WTC11 (cell line): ENCODE measurements around the gene ZNF202. TPM values are rescaled to one million over a fixed set of nuclear protein-coding genes. Genes with fewer than 3 reads are reported as not detected.

Experiments
- ATAC-seq: fragments of 200-7000 bp; cut with Tn5 transposase; 2 replicates; pipeline ENCODE4 v1.10.0; 2021; ENCODE audit warnings: mild to moderate bottlenecking, moderate library complexity
- CTCF ChIA-PET: fragments of 300-600 bp; sonication (Branson Sonifier 250); formaldehyde crosslinking; loops from one replicate; lab custom pipeline; 2021; ENCODE audit warnings: antibody characterized with exemption; lab: Charles Lee
- POLR2A ChIA-PET: fragments of 350-600 bp; sonication (Branson Sonifier 250); formaldehyde crosslinking; loops from one replicate; lab custom pipeline; 2021; ENCODE audit warnings: antibody characterized with exemption; lab: Charles Lee
- DNase-seq: peaks from one replicate; pipeline ENCODE4 v3.0.0; 2021; ENCODE audit warnings: low spot score
- H3K27ac Mint-ChIP-seq: 2 replicates; pipeline ENCODE4 v1.8.0; 2021; ENCODE audit warnings: mixed read lengths
- H3K27me3 Mint-ChIP-seq: 2 replicates; pipeline ENCODE4 v1.8.0; 2021; ENCODE audit warnings: low read depth, mild to moderate bottlenecking, moderate library complexity, mixed read lengths
- H3K36me3 Mint-ChIP-seq: 2 replicates; pipeline ENCODE4 v1.8.0; 2021; ENCODE audit warnings: mixed read lengths
- H3K4me1 Mint-ChIP-seq: 2 replicates; pipeline ENCODE4 v1.8.0; 2022; ENCODE audit warnings: mixed read lengths
- H3K4me3 Mint-ChIP-seq: 2 replicates; pipeline ENCODE4 v1.8.0; 2021; ENCODE audit warnings: mild to moderate bottlenecking, moderate library complexity, mixed read lengths
- H3K9me3 Mint-ChIP-seq: 2 replicates; pipeline ENCODE4 v1.8.0; 2021; ENCODE audit warnings: mixed read lengths
- ARID4B ChIP-seq: sonication (generic); formaldehyde crosslinking; IDR thresholded peaks from 2 replicates; pipeline ENCODE4 v1.8.0; 2023; ENCODE audit warnings: missing genetic modification reagents, mild to moderate bottlenecking, borderline replicate concordance
- ATF2 ChIP-seq: sonication (generic); formaldehyde crosslinking; IDR thresholded peaks from 2 replicates; pipeline ENCODE4 v1.8.1; 2022; ENCODE audit warnings: low read depth, missing genetic modification reagents, borderline replicate concordance
- ATF6 ChIP-seq: sonication (generic); formaldehyde crosslinking; IDR thresholded peaks from 2 replicates; pipeline ENCODE4 v1.8.1; 2023; ENCODE audit warnings: mild to moderate bottlenecking, missing genetic modification reagents
- CBFB ChIP-seq: sonication (generic); formaldehyde crosslinking; IDR thresholded peaks from 2 replicates; pipeline ENCODE4 v1.8.1; 2022; ENCODE audit warnings: mild to moderate bottlenecking, low read depth, missing genetic modification reagents
- CTCF ChIP-seq: fragments of 200-600 bp; IDR thresholded peaks from 2 replicates; pipeline ENCODE4 v1.8.0; 2022; ENCODE audit warnings: antibody characterized with exemption
- EMX1 ChIP-seq: fragments of 250-450 bp; sonication (Bioruptor Pico); IDR thresholded peaks from 2 replicates; pipeline ENCODE4 v1.8.0; 2021; ENCODE audit warnings: mild to moderate bottlenecking
- ERG ChIP-seq: fragments of 250-450 bp; sonication (Bioruptor Pico); IDR thresholded peaks from 2 replicates; pipeline ENCODE4 v1.8.0; 2021; ENCODE audit warnings: mild to moderate bottlenecking
- ESRRA ChIP-seq: sonication (generic); formaldehyde crosslinking; IDR thresholded peaks from 2 replicates; pipeline ENCODE4 v1.8.1; 2022; ENCODE audit warnings: mild to moderate bottlenecking, missing genetic modification reagents, borderline replicate concordance
- HMGA2 ChIP-seq: fragments of 250-450 bp; sonication (Bioruptor Pico); IDR thresholded peaks from 2 replicates; pipeline ENCODE4 v1.4.0; 2021; ENCODE audit warnings: mild to moderate bottlenecking, moderate library complexity
- IRF1 ChIP-seq: sonication (generic); formaldehyde crosslinking; IDR thresholded peaks from 2 replicates; pipeline ENCODE4 v1.8.0; 2023; ENCODE audit warnings: missing genetic modification reagents
- MYBL2 ChIP-seq: sonication (generic); formaldehyde crosslinking; IDR thresholded peaks from 2 replicates; pipeline ENCODE4 v1.8.1; 2023; ENCODE audit warnings: mild to moderate bottlenecking, moderate library complexity, missing genetic modification reagents
- PRDM15 ChIP-seq: sonication (generic); formaldehyde crosslinking; IDR thresholded peaks from 2 replicates; pipeline ENCODE4 v1.8.0; 2022; ENCODE audit warnings: missing genetic modification reagents
- PREB ChIP-seq: sonication (generic); formaldehyde crosslinking; IDR thresholded peaks from 2 replicates; pipeline ENCODE4 v1.8.1; 2022; ENCODE audit warnings: mild to moderate bottlenecking, missing genetic modification reagents, moderate library complexity, borderline replicate concordance
- SP1 ChIP-seq: sonication (generic); formaldehyde crosslinking; conservative IDR thresholded peaks from 2 replicates; pipeline ENCODE4 v1.8.1; 2022; ENCODE audit warnings: missing genetic modification reagents
- ZNF138 ChIP-seq: sonication (generic); formaldehyde crosslinking; conservative IDR thresholded peaks from 2 replicates; pipeline ENCODE4 v1.8.1; 2022; ENCODE audit warnings: mild to moderate bottlenecking, moderate library complexity, missing genetic modification reagents
- ZNF263 ChIP-seq: sonication (generic); formaldehyde crosslinking; IDR thresholded peaks from 2 replicates; pipeline ENCODE4 v1.8.1; 2022; ENCODE audit warnings: low read depth, mild to moderate bottlenecking, moderate library complexity, missing genetic modification reagents
- ZNF423 ChIP-seq: fragments of 250-450 bp; sonication (Bioruptor Pico); IDR thresholded peaks from 2 replicates; pipeline ENCODE4 v2.1.2; 2022; ENCODE audit warnings: mild to moderate bottlenecking, moderate library complexity
- total RNA-seq: library from RNA; stranded (reverse); gene quantifications from 3 replicates; pipeline ENCODE4 v1.2.3, GENCODE V29; 2021

ZNF202 gene
- total RNA-seq, 1 experiment from 2014 or later: 29.9 TPM

GRCh38 chr11:123718469-123718868, 23.0 kb downstream of the ZNF202 start:
- Mint-ChIP-seq H3K36me3 (0 out of 2 replicates have a peak, but pooled peaks cover 4% of the 10 kb centered on the region), H3K27me3 (no peaks in the 10 kb centered on the region; the same call in 1 of the 2 replicates), H3K9me3 (0 out of 2 replicates have a peak, but pooled peaks cover 6% of the 10 kb centered on the region), H3K4me1 (no peaks in the 10 kb centered on the region), H3K4me3 (no peak overlapping the region), H3K27ac (no peak overlapping the region)
- ChIA-PET CTCF (interaction anchor here (0.6 to 2.2 kb wide), 2 partner anchors 11 to 68 kb away, joined by 3 to 6 read pairs; no protein-coding TSS in a partner anchor), POLR2A (no interaction called here)
- ATAC-seq: no peak
- no peak for TF ChIP-seq CBFB
- DNase-seq: no peak

GRCh38 chr11:123718063-123718462, 23.4 kb downstream of the ZNF202 start:
- no peak overlapping the region for H3K4me3 Mint-ChIP-seq
- CTCF ChIA-PET: interaction anchor here (2.2 kb wide), 1 partner anchor 11 kb away, joined by 6 read pairs; no protein-coding TSS in a partner anchor
- no peaks in the 10 kb centered on the region for H3K4me1 Mint-ChIP-seq
- no peak for DNase-seq
- H3K27ac Mint-ChIP-seq: no peak overlapping the region
- TF ChIP-seq ARID4B: no peak
- no peak for TF ChIP-seq PREB
- no peak for TF ChIP-seq SP1
- no peak for TF ChIP-seq ZNF423
- TF ChIP-seq ATF2 (CRISPR knock-in tag): no peak
- no peak for TF ChIP-seq PRDM15 (CRISPR knock-in tag)
- TF ChIP-seq ZNF263: no peak
- TF ChIP-seq HMGA2 (CRISPR knock-in tag): no peak
- TF ChIP-seq IRF1 (CRISPR knock-in tag): no peak
- TF ChIP-seq ESRRA (CRISPR knock-in tag): no peak
- TF ChIP-seq ATF6 (CRISPR knock-in tag): no peak
- TF ChIP-seq MYBL2 (CRISPR knock-in tag): no peak
- no peak for TF ChIP-seq CTCF
- TF ChIP-seq ZNF138: no peak
- TF ChIP-seq ERG (CRISPR knock-in tag): no peak
- TF ChIP-seq EMX1 (CRISPR knock-in tag): no peak
- H3K36me3 Mint-ChIP-seq: 0 out of 2 replicates have a peak, but pooled peaks cover under 1% of the 10 kb centered on the region
- no peak for ATAC-seq
- POLR2A ChIA-PET: no interaction called here
- peaks cover 9% of the 10 kb centered on the region for H3K9me3 Mint-ChIP-seq
- no peaks in the 10 kb centered on the region; the same call in 1 of the 2 replicates for H3K27me3 Mint-ChIP-seq
